Stimulated activated CD4-positive, alpha-beta T cell treated with anti-CD3 and anti-CD28 coated beads, Interleukin-4, amount 100 ng/mL, for 4 hours (primary cell): ENCODE results near the gene FHL3.
"Not testable (repeated sequence)": the region's sequence is repeated elsewhere in the genome, so short reads cannot be mapped to it uniquely, and the experiment has no call there.

Experiments used
- DNase-seq, 2 experiments: peaks; one replicate each; pipeline ENCODE4 v3.0.0-alpha.2; 2020

The FHL3 gene

DNA sequence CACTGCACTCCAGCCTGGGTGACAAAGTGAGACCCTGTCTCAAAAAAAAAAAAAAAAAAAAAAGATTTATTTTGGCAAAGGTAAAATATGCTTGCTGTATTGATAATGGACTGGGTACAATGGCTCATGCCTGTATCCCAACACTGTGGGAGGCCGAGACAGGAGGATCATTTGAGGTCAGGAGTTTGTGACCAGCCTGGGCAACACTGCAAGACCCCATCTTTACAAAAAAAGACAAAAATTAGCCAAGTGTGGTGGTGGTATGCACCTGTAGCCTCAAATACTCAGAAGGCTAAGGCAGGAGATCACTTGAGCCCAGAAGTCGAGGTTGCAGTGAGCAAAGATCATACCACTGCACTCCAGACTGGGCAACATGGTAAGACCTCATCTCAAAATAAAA, 21.8 kb downstream of the FHL3 start:
- no peak for DNase-seq

DNA sequence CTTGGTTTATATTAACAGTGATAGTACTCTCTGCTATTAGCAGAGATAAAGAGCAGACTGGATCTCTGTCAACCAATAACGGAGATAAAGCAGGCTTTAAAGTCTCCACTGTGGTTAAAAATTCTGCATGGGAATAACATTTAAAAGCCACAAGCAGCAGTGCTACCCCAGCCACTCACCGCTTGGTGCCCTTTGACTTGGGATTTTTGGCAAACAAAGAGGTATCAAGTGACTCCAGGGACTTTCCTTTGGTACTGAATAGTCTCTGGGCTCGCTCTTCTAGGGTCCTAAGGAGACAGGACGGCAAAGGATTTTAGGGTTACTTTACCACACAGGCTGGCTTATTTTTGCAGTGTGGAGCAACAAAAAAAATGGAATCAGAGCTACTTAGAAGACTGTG, 26.8 kb downstream of the FHL3 start:
- DNase-seq: no peak

- DNase-seq: not testable (repeated sequence)
Measured at GRCh38 chr1:37975083-37975482, 30.2 kb downstream of the FHL3 start.

GRCh38 chr1:37974567-37974966, 30.7 kb downstream of the FHL3 start:
- no peak for DNase-seq

- not testable (repeated sequence) for DNase-seq
Measured at GRCh38 chr1:37973684-37974083, 31.6 kb downstream of the FHL3 start.

GRCh38 chr1:37965301-37965700, 40.0 kb downstream of the FHL3 start:
- no peak for DNase-seq

GRCh38 chr1:37964106-37964505, 41.2 kb downstream of the FHL3 start:
- not testable (repeated sequence) for DNase-seq

DNA sequence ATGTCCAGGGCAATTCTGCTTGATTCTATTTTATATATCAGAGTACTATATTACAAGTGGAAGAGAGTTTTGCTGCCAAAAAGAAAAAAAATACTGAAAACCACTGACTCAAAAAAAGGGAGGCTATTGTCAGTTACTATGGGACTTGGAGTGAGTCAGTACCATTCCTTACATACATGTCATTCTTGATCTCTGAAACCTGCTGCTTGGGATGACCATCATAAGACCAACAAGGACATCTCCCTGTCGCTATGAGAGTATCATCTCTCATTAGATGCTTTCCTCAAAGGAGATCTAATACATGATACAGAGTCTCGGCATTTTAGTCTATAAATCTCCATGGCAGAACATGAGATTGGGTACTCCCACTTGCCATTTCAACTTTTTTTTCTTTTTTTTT, 46.6 kb downstream of the FHL3 start:
- DNase-seq: no peak

- DNase-seq: no peak
Measured at GRCh38 chr1:37955685-37956084, 49.6 kb downstream of the FHL3 start.

DNA sequence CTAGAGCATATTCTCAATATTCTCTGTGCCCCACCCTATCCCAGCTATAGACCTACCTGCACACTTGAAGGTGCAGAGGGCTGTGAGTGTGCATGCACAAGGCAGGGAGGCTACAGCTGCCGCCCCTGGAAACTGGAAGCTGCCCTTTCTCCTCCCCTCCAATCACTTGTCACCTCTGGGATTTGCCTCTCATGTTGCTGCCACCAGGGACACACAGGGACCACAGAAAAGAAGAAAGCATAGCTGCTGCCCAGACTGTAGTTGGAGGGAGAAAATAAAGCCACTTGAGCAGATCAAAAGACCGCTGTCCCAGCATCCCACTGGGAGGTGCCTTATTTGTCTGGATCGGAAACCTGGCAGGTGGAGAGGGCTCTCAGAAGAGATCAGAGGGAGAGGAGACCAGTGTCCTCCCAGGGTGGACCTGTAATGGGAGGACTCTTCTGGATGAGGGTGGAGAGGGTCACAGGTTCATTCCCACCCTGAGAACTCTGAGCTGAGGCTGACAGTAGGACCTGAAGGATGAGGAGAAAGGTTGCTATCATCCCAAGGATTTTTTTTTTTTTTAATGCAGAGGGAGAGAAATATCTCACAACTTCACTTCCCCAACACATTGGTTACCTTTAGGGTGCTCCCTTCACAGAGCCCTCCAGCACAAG, 50.9 kb downstream of the FHL3 start:
- no peak for DNase-seq

DNA sequence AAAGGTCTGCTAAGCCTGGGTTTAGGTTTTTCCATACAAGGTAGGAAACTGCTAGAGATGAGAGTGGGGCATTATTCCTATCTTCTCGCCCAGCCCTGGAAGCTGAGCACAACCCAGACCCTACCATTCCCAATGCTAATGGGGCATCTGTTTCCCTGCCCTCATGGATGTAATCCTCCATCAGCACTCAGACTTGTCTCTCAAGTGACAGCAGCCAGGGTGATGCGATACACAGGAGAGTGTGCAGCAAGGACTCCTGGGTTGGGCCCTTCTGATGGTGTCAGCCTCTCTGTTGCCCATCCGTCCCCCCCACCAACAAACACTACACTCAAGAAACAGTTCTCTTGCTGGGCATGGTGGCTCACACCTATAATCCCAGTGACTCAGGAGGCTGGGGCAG, 52.6 kb downstream of the FHL3 start:
- DNase-seq: no peak

DNA sequence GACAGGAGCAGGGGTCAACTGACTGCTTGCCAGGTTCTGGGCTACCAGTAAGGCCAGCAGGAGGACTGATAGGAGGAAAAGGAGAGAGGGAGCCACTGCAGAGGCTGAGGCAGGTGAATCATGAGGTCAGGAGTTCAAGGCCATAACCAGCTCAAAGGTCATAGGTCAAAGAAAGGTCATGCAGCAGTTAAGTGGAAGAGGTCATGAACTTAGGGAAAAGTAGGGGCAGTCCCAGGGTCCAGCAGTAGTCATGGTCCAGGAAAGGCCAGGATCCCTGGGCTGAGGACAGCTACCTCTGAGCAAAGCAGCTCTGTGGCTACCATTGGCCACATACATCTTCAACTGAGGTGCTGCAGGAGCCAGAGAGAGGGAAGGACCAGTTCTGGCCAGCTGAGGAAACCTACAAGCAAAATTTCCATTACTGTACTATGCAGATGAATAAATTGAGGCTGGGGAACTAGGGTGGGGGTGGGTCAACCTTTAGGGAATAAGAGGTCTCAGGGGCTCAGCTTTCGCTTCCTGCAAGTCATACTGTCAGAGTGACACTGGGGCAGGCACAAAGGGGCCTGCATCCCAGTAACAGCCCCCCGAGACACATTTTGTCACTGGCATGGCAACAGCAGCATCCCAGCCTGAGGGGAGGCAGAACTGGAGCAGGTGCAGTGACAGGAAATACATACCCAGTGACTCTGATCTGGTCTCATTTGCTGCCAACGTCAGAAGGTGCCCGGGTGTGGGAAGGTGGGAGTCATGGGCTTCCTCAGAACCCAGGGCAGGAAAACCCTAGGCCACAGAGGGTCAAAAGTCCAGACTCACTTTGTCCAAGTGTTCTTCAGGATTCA, 53.3 kb downstream of the FHL3 start:
- DNase-seq: no peak

DNA sequence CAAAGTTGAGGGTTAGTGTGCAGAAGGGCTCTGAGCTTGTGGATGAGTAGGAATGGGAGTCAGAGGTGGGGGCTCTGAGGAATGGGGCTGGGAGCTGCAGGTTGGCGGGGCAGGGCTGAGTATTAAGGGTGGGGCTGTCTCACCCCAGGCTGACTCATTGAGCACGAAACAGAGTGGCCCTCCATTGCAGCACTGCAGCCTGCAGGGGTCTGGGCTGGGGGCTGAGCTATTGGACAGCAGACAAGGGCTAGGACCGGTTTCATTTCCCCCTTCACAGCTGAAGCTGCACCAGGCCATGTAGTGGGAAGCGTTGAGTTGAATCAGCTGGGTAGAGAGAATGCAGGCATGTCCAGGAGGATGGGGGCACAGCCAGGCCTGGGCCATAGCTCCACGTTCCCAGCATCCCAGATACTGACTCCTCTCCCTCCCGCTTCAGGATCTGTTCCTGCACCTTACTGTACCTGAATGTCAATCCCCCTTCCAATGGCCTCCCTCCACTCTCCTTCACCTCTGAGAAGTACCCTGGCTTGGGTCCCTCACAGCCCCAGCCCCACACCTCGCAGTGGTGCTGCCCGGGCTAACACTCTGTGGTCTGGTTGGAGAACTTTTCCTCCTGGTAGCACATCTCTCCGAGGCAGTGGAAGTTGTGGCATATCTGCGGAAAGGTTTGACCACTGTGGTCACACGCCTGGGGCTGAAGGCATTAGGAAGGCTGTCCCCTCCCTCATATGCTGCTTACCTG, 54.1 kb downstream of the FHL3 start:
- no peak for DNase-seq

- no peak for DNase-seq
Measured at GRCh38 chr1:37949524-37950152, 55.7 kb downstream of the FHL3 start.

DNA sequence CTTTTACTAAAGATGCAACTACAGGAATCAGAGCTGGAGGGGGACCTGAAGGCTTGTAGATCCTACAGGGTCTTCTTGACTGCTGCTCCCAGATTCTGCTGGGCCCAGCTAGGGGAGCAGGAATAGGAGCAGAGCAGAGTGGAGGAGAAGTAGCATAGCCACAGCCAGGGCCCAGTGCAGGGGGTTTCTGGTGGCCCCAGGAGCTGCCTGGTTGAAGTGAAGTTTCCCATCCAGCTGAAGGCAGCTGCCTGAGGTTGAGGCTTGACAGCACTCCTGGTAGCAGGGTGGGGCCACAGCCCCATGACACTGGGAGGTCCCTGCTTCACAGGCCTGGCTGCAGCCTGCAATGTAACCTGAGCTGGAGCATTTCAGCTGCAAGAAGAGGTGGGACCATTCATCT, 56.5 kb downstream of the FHL3 start:
- DNase-seq: no peak

DNA sequence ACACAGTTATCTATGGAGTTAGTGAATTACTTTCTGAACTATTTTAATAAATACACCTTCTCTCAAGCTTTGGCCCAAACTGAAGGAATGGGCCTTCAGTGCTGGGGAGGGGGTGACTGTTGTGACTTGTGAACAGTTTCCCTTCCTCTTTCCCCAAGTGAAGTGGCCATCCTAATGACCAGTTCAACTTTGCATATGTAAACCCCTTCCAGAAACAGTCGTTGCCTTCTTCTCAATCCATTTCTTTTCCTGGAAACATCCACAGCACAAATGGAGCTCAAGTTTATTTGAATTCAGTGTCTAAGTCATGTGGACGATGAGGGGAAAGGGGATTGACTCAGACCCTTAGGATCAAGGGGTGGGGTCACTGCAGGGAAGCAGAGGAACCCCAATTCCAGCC, 57.1 kb downstream of the FHL3 start:
- DNase-seq: no peak

DNA sequence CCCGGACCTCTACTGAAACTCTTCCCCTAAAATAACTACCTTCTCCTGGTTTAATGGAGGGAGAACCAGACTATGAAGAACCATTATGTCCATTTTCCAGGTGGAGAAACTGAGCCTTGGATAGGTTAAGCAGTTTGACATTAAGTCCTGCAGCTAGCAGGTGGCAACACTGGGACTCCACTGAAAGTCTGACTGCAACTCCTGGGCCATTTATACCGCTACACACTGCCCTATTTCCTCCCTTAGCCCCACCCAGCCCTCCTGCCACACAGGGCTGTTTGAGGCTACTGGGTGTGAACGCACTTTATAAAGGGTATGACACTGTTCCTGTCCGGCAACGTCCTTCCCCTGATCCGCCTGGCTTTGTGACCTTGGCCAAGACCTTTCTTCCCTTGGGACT, 58.0 kb downstream of the FHL3 start:
- DNase-seq: no peak
